NCI-H2196 treated with DMSO at 0.1 percent for 48 hours (cell line): ENCODE data around the gene CLCN4.

Experiments used
- DNase-seq: peaks from one replicate; lab custom pipeline; 2025; ENCODE audit not compliant: unreplicated experiment; lab: John Stamatoyannopoulos, UW

The CLCN4 gene

DNA sequence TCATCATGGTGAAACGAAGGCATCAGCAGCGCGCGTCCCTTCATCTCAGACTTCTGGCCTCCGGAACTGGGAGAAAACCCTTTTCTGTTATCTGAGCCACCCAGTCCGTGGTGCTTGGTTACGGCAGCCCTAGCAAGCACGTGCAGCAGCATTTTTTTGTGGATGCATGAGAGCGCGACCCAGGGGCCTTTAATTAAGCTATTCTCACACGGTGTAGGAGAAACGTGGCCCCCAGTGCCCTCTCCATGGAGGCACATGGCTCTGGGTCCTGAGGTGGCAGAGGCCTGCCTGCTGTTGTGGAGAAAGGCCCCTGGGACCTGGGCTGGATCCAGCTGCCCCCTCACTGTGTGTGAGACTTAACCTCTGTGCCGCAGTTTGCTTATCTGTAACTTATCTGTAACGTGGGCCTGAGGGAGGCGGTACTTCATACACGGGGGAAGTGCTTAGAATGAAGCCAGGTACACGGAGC, 9.5 kb downstream of the CLCN4 start:
- no peak for DNase-seq

GRCh38 chrX:10166731-10167151, 10.0 kb downstream of the CLCN4 start:
- DNase-seq: no peak

GRCh38 chrX:10167573-10167972, 10.8 kb downstream of the CLCN4 start:
- DNase-seq: no peak

DNA sequence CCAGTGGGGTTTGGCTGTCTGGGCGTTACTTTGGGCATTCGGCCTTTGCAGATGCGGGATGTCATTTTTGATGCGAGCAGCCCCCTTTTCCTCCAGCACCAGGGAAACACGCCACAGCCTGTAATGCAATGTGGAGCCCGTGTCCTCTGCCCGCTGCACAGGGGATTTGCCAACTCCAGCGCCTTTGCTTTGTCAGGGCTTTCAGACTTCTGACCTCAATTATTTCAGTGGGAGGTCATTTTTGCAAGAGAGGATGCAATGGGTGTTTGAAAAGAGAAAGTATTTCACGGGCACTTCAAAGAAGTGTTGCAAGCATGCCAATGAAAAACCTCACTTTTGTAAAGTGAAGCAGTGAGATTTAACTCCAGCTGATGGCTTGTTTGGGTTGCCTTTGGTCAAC, 11.5 kb downstream of the CLCN4 start:
- no peak for DNase-seq

GRCh38 chrX:10169175-10169574, 12.4 kb downstream of the CLCN4 start:
- no peak for DNase-seq

GRCh38 chrX:10171249-10171648, 14.5 kb downstream of the CLCN4 start:
- DNase-seq: no peak

- no peak for DNase-seq
Observed at GRCh38 chrX:10172877-10173276, 16.1 kb downstream of the CLCN4 start.

DNA sequence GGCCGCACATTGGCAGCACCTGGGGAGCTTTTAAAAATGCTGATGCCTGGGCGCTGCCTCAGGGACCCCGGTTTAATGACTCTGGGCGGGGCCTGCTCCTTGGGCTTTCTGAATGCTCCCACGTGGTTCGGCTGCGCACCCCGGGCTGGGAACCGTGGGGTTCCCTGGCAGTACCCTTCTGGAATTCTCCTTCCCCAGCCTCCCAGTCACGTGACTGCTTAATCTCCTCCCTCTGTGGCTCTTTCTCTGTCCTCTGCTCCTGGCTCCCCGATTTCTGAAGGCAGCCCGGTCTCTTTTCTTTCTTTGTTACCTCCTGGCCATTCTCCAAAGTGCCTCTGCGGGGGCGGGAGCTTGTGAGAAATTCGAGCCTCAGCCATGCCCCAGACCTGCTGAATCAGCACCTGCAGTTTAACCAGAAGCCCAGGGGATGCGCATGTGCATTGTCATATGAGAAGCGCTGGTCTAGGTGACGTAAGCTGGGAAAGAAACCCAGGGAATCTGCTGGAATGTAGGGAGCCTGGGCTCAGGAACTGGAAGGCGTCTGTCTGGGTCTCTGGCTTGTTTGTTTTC, 16.6 kb downstream of the CLCN4 start:
- peak; percentile 34 for DNase-seq

DNA sequence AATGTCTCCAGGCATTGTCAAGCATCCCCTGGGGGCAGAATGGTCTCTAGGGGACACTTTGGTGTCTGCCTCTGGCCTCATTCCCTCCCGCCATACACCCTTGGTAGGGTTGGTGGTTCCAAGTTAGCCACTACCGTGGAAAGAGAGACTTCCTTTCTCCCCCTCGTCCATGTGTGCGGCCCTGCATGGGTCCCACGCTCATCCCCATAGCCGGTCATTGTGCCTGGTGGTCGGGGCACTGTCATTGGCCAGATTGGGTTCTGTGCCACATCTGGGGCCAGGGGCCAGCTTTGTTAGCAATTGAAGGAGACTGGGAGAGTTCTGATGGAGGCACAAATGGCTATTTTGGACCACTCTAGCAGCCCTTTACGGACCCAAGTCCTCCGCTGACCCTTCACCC, 17.3 kb downstream of the CLCN4 start:
- no peak for DNase-seq

DNA sequence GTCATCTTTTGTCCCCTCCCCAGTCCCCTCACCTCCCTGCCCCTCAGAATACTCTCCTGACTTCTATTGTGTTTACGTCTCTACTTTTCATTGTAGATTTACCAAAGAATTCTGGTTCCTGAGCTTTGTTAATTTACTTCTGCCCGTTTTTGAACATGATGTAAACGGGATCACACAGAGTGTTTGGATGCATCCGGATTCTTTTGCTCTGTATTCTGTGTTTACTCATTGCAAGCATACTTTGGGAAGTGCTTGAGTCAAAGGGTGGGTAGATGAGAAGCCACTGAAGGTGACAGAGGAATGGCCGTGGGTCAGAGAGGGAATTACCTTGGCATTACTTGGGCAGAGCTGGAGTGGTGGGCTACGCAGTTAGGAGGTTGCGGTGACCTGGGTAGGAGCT, 18.0 kb downstream of the CLCN4 start:
- no peak for DNase-seq

GRCh38 chrX:10175319-10175871, 18.6 kb downstream of the CLCN4 start:
- DNase-seq: no peak

GRCh38 chrX:10176121-10177003, 19.6 kb downstream of the CLCN4 start:
- DNase-seq: no peak

DNA sequence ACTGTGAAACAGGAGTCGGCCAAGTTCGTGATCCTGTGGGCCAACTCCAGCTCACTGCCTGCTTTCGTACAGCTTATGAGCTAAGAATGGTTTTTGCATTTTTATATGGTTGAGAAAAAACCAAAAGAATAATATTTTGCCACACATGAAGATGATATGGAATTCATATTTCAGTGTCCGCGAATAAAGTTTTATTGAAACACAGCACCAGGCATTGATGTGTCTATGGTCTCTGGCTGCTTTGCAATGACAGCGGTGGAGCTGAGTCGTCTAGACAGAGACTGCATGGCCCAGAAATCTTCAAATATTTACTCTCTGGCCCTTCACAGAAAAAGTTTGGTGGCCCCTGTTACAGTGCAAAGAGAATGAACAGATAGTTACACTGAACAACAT, 20.2 kb downstream of the CLCN4 start:
- DNase-seq: no peak

DNA sequence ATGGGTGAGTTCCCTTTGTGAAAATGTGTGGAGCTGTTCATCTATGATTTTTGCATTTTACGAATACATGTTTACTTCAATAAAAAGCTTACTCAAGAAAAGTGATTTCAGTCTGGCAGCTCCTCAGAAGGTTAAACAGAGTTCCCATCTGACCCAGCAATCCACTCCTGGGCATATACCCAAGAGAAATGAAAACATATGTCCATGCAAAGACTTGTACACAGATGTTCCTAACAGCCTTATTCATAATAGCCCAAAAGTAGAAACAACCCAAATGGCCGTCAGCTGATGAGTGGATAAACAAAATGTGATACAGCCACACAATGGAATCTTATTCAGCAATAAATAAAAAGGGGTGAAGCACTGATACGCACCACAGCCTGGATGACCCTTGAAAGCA, 20.8 kb downstream of the CLCN4 start:
- no peak for DNase-seq

GRCh38 chrX:10178866-10179463, 22.2 kb downstream of the CLCN4 start:
- DNase-seq: no peak

DNA sequence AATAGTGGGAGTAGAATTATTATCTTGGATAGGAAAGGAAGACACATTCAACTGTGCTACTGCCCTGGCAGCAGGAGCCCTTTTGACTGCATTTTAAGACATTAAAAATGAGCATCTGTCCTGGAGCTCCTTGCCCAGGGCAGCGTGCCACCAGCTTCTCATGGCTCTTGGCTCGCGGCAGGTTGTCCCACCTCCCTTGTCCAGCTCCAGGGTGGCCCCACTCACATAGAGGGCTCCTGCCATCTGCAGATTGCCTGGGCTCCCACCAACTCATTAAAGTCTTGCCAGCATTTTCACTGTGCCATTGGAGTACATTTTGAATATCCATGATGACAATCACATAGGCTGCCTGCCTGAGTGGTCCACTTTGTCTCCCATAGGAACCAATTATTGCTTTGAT, 27.0 kb downstream of the CLCN4 start:
- DNase-seq: no peak

DNA sequence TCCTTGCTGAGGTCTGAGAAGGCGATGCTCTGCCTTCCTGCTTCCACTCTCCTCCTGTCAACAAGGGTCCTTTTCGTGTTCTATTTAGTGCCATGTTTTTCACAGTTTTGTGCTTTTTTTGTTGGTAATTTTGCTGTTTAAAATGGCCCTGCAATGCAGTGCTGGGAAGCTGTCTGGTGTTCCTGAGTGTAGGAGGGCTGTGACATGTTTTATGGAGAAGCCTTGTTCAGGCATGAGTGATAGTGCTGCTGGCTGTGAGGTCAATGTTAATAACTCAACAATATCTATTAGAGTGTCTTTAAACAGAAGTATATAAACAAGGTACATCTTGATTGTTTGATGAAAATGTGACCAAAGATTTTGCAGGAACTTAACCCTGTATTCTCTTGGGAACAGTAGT, 27.6 kb downstream of the CLCN4 start:
- no peak for DNase-seq

GRCh38 chrX:10186355-10186754, 29.6 kb downstream of the CLCN4 start:
- no peak for DNase-seq

DNA sequence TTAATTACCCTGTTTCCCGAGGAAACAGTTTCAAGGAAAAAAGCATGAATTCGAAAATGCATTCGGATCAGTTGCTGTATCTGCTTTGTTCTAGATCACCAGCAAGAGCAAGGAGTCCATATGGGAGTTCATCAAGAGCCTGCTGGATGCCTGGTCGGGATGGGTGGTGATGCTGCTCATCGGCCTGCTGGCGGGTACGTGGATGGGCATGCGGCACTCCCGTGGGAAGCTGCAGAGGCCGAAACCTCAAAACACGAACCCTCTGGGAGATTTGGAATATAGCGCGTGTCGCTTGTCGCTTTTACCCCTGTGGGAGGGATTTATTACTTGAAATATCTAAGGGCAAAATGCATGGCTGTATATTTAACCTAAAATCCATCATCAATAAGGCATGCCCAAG, 30.6 kb downstream of the CLCN4 start:
- DNase-seq: no peak

- DNase-seq: peak; percentile 24
Observed at GRCh38 chrX:10189317-10190268, 32.8 kb downstream of the CLCN4 start.

DNA sequence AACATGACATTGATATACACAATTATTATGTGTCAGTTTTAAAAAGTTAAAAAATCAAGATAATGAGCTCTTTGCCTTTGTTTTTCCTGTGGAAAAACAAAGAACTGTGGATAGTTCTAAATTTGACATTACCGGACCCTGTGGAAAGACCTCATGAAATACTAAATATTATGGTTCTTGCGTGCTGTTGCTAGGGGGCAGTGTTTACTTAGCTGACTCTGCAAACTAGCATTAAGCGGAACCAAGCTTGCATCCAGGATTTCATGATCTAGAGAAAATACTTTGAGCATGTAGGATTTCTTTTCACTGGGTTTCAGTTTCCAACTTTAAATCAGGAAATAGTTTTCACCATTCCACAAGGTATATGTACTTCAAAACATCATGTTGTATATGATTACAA, 33.6 kb downstream of the CLCN4 start:
- DNase-seq: peak; percentile 14
